Upper lobe of right lung (tissue), 1 donor: ENCODE measurements around the gene FUT2. TPM values are rescaled to one million over a fixed set of nuclear protein-coding genes. Genes with fewer than 3 reads are reported as not detected.

Experiments
- ATAC-seq: fragments of 200-7000 bp; cut with Tn5 transposase; one replicate; pipeline ENCODE4 v1.9.1; 2020; ENCODE audit warnings: mild to moderate bottlenecking, moderate library complexity
- DNase-seq: peaks from one replicate; pipeline ENCODE4 v3.0.0-alpha.2; 2020
- H3K27ac ChIP-seq: fragments of 200-600 bp; one replicate; pipeline ENCODE4 v1.8.0; 2022
- H3K27me3 ChIP-seq: fragments of 200-600 bp; one replicate; pipeline ENCODE4 v1.8.0; 2022; ENCODE audit warnings: mild to moderate bottlenecking
- H3K36me3 ChIP-seq: fragments of 200-600 bp; one replicate; pipeline ENCODE4 v1.8.0; 2022
- H3K4me1 ChIP-seq: fragments of 200-600 bp; one replicate; pipeline ENCODE4 v1.8.0; 2022
- H3K4me3 ChIP-seq: fragments of 200-600 bp; one replicate; pipeline ENCODE4 v1.8.0; 2022; ENCODE audit warnings: mild to moderate bottlenecking
- H3K9me3 ChIP-seq: fragments of 200-600 bp; one replicate; pipeline ENCODE4 v1.8.0; 2022
- intact Hi-C: fragments of 100-400 bp; cut with DNase I; formaldehyde crosslinking; loops from one replicate; pipeline ENCODE4 v1.11.0; 2022
- total RNA-seq: library from RNA; stranded (reverse); fragmentation: NEBNext Ultra II Directional; extraction: Animal tissue kit (Norgen Biotek cat#: 25700); gene quantifications from one replicate; pipeline ENCODE4 v1.2.1, GENCODE V29; 2021
- TF ChIP-seq, protein P1 (sequence below): fragments of 200-600 bp; IDR thresholded peaks from one replicate; pipeline ENCODE4 v1.8.0; 2022; ENCODE audit warnings: antibody characterized with exemption
- donor health status: DM: no; HTN: yes; CAD: no; lungs with severe emphysema.

The FUT2 gene
- total RNA-seq, 1 donor from 2014 or later = 0.81 TPM

DNA sequence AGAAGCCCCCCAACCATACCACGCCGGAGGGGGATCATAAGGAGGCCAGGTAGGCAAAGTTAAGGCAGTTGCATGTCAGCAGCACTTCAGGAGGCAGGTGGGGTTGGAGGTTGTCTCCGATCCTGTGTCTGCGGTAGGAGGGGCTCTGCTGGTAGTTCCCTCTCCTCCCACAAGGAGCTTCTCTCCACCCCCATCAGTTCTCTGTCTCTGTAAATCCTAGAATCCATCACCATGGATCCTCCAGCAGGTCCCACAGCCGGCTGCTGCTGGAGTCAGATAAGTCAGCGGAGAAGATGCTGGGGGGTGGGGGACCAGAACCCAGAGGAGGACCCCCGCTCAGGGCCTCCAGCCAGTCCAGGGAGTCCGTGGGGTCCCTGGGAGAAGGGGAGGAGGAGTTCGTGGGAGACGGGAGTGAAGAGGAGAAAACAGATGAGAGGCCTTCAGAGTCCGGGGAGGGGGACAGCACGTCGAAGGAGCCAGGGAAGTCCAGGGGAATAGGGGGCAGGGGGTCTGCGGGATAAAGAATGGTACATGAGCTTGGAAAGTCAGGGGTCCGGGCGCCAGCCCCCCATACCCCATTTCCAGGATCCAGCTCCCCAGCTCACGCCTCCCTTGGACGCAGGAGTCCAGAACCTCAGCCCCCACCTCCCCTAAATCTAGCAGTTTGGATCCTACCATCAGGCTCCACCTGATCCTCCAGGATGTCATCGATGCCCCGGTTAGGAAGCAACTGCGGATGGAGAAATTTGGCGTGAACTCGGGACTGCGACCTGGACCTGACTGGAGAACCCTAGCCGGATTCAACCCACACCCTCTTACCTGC, 17.5 kb downstream of the FUT2 start:
- H3K4me3 ChIP-seq = peak overlapping the region; percentile 77
- TF ChIP-seq, protein P1, sequence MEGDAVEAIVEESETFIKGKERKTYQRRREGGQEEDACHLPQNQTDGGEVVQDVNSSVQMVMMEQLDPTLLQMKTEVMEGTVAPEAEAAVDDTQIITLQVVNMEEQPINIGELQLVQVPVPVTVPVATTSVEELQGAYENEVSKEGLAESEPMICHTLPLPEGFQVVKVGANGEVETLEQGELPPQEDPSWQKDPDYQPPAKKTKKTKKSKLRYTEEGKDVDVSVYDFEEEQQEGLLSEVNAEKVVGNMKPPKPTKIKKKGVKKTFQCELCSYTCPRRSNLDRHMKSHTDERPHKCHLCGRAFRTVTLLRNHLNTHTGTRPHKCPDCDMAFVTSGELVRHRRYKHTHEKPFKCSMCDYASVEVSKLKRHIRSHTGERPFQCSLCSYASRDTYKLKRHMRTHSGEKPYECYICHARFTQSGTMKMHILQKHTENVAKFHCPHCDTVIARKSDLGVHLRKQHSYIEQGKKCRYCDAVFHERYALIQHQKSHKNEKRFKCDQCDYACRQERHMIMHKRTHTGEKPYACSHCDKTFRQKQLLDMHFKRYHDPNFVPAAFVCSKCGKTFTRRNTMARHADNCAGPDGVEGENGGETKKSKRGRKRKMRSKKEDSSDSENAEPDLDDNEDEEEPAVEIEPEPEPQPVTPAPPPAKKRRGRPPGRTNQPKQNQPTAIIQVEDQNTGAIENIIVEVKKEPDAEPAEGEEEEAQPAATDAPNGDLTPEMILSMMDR = no peak
- H3K36me3 ChIP-seq = no peaks in the 10 kb centered on the region
- H3K27ac ChIP-seq = peak overlapping the region; percentile 11
- no peaks in the 10 kb centered on the region for H3K9me3 ChIP-seq
- H3K4me1 ChIP-seq = peaks cover 23% of the 10 kb centered on the region
- H3K27me3 ChIP-seq = no peaks in the 10 kb centered on the region
- intact Hi-C loops = no loop called here
- DNase-seq (no peak), ATAC-seq (no peak)

DNA sequence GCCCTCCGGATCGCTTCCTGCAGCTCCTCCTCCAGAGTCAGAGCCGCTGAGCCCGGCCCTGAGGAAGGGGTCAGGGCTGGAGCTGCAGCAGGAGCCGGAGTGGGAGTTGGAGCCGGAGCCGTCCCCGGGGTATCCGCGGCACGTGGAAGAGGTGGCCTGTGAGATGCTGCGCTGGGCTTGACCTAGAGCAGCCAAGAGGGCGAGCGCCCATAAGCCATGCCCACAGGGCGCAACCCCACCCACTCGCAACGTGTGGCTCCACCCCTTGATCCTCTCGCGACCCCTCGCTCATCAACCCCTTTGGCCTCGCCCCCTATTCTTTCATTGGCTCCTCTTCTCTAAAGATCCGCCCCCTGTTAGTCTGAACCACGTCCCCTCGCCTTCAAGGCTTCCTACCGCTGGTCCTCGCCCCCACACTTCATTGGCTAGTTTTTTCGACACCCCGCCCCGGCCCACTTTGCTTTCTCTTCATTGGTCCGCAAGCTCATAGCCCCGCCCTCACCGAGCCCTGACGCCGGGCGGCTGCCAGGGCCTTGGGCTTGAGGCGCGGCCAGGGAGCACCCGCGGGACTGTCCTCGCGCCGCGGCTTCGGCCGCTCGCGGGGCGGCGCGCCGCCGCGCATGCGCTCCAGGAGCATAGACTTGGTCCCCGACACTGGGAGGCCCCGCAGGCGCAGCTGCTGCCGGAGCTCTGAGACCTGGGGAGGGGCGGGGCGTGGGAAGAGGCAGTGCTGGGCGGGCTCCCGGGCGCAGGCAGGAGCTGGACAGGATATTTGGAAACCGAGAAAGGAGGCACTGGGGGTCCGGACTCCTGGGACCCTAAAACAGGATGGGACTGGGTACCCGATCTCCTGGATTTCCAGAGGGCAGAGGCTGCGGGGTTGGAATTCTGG, 18.3 kb downstream of the FUT2 start:
- ATAC-seq (peak; percentile 96), DNase-seq (peak; percentile 99)
- Histone ChIP-seq H3K4me3 (peak overlapping the region; percentile 77), H3K27ac (peak overlapping the region; percentile 78), H3K36me3 (no peaks in the 10 kb centered on the region), H3K9me3 (no peaks in the 10 kb centered on the region), H3K27me3 (no peaks in the 10 kb centered on the region), H3K4me1 (peaks cover 23% of the 10 kb centered on the region)
- intact Hi-C loops = no loop called here
- TF ChIP-seq, protein P1 = no peak

DNA sequence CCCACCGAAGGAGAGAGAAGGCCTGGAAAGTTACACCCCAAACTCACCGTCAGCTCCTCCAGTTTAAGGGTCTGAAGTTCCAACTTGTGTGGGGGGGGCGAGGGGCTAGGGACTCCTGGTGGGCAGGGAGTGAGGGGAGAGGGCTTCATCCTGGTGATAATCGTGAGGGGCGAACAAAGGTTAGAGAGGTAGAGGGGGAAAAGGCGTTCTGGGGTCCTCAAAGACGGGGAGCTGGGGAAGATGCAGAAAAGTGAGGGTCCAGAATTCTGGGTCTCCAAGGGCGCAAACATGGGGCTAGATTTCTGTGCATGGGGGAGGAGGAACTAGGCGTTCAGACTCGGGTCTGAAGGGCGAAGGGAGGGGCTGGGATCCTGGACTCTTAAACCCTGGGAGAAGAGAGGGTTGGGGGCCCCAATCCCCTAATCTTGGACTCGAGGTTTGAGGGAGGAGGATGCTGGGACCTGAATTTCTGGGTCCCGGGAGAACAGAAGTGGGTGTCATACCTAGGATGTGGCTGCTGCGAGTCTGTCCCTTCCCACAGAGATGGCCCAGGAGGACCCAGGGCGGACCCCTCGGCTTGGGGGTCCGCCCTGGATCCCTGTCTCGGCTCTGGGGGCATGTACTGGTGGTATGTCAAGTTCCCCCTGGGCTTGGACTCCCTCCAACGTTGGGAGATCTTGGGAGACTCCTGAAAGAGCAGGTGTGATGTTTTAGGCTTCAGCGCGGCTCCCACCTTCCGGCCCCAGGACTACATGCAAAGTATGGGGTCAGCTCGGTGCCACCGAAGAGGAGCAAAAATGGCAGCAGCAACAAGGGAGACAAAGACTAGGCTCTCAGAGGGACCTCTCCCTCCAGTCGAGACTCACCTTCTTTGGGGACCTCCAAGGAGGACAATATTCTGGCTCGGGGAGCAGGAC, 19.2 kb downstream of the FUT2 start:
- Histone ChIP-seq H3K36me3 (no peaks in the 10 kb centered on the region), H3K4me3 (peak overlapping the region; percentile 77), H3K27ac (peak overlapping the region; percentile 78), H3K27me3 (no peaks in the 10 kb centered on the region), H3K4me1 (peaks cover 26% of the 10 kb centered on the region), H3K9me3 (no peaks in the 10 kb centered on the region)
- ATAC-seq (no peak), DNase-seq (no peak)
- TF ChIP-seq, protein P1 = no peak
- intact Hi-C loops = no loop called here

DNA sequence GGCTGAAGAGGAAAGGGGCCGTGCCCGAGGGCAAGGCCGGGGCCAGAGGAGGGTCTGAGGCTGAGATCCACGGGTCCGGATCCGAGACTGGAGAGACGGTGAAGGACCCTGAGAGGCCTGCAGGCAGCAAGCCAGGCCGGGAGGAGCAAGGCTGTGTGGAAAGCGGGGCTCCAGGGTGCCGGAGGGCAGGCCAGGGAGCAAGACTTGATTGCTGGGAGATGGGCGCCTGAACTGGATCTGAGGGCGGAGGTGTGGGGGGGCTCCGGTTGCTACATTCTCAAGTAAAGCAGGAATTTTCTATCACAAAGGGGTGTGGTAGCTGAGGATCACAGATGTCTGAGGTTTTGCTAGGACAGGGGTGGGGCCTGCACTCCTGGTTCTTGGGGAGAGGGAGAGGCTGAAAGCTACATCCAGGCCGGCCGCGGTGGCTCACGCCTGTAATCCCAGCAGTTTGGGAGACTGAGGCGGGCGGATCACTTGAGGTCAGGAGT, 20.0 kb downstream of the FUT2 start:
- intact Hi-C loops = no loop called here
- TF ChIP-seq, protein P1 = no peak
- Histone ChIP-seq H3K27ac (peak overlapping the region; percentile 24), H3K9me3 (no peaks in the 10 kb centered on the region), H3K4me1 (peaks cover 26% of the 10 kb centered on the region), H3K27me3 (no peaks in the 10 kb centered on the region), H3K36me3 (no peaks in the 10 kb centered on the region), H3K4me3 (peak overlapping the region; percentile 77)
- DNase-seq (no peak), ATAC-seq (no peak)
